HG02938 (cell line): ENCODE results near the gene FBRSL1.

Experiments used
- ATAC-seq: cut with Tn5 transposase; IDR thresholded peaks from one replicate; pipeline ENCODE4 v1.9.1; 2021; ENCODE audit warnings: mild to moderate bottlenecking, moderate library complexity; ENCODE audit not compliant: unreplicated experiment

FBRSL1 gene

GRCh38 chr12:132508860-132509732 lies 19.1 kb downstream of the FBRSL1 start:
- ATAC-seq = no peak

DNA sequence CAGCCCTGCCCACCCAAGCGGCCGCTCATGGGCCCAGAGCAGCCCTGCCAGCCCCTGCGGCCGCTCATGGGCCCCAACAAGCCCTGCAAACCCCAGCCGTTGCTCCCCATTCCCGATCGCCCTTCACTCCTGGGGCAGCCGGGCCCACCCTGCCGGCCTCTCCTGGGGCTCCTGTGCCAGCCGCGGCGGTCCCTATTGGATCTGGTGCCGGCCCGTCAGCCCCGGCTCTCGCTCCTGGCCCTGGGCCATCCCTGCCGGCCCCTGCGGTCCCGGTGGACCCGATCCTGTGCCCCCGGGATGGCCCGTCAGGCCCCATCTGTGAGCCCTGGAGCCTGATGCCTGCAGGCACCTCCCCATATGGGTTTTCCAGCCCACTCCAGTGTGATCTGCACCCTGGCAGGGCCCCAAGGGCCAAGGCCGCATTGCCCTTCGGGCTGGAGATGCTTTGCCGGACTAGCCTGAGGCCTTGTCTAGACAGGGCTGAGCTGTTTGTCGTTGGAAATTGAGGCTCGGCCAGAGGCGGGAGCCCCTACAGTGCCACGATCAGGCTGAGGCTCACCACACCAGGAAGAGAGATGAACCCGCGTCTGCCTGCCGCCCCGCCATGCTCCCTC lies 20.3 kb downstream of the FBRSL1 start:
- no peak for ATAC-seq

DNA sequence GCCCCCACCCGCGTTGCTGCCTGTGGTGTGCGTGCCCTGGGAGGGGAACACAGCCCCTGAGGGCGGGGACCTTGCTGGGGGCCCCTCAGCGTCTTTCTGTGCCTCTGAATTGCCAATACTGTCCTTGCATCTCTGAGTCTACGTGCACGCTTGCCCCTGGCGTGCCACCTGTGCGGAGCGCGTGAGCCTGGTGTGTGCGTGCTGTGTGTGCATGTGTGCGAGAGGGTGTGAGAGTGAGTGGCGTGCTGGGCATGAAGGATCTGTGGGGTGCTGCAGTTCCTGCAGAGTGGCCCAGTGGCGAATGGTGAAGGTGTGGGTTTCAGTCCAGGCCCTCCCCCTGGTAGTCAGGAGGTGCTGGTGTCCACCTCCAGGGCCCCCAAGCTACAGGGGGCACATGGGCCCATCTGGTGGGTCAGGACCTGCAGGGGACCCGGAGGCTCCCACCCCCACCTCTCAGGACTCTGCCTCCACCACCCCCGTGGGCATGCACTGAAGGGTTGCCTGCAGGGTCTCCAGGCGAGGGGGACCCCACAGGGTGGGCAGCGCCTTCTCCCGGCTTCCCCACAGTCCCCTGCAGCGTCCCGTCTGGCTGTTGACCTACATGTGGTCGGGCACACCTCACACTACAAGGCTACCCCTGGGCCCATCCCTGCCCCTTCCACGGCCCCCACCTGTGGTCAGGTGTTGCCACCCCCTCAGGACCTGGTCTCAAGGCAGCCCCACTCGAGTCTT lies 21.0 kb downstream of the FBRSL1 start:
- ATAC-seq = no peak

DNA sequence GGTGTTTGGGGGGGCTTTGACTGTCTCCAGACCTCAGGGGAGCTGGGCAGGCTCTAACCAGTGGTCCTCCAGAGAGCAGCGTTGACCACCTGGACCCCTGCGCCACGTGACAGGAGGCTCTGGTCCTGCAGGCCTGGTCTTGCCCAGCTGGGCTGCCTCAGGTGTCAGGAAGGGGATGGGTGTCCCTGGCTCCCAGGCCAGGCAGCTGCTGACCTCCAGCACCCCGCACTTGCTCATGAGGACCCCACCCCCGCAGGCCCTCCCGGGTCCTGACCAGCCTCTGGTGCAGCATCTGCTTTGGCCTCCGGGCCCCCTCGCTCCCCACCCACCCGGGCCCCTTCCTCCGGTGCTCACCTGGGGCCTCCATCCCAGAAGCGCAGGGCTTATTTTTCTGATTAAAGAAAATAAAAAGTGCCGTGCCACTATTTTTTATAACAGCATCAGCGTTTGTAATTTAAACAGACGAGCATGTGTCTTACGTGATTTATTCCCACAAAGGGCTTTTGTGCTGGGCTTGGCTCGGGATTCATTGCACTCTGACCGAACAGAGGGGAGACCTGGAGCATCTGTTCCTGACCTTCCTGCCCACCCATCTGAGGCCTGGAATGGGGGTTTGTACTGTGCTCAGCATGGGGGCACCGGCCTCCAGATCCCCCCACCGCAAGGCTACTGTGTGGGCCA lies 21.7 kb downstream of the FBRSL1 start:
- no peak for ATAC-seq

- no peak for ATAC-seq
Measured at GRCh38 chr12:132512197-132513069, 22.5 kb downstream of the FBRSL1 start.

DNA sequence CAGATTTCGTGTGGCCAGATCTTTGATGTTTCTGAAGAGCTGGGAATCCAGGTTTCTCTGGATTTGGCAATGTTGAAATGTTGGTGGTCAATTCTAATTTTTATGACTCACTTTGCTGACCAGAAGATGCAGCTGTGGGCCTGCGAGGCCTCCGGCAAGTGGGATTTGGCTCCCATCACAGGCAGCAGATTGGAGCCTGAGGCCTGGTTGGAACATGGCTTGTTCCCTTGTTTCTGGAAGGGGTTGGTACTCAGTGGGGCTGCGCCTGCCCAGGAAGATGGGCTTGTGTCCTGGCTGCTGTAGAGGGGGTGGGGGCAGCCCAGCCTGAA lies 23.1 kb downstream of the FBRSL1 start:
- ATAC-seq = no peak

DNA sequence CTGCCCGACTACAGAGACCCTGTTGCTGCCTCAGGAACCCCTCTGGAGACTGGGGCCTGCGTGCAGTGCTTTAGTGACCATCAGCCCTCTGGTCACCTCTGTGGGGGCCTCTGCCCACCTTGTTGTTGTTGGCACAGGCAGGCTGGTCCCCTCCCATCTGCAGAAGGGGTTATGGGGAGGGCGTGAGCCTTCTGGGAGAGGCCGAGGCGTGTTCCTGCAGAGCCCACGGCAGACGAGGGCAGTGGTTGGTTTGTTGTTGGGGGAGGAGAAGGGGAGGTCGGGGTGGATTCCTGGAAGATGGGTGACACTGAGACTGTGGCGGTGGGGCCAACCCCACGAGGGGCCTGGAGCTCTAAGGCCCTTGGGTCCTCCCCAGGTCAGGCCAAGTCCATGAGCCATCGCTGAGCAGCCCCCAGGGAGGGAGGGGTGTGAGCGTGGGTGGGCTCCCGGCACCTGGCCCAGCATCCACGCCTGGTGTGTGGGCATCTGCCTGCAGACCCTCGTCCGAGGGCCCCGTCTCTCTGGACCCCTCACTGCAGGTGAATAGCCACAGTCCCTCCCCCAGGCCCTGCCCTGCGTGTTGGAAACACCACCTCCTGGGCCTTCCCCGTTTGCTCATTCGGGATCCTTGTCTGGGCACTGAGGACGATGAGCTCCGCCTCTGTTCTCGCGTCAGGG lies 23.6 kb downstream of the FBRSL1 start:
- ATAC-seq = no peak

DNA sequence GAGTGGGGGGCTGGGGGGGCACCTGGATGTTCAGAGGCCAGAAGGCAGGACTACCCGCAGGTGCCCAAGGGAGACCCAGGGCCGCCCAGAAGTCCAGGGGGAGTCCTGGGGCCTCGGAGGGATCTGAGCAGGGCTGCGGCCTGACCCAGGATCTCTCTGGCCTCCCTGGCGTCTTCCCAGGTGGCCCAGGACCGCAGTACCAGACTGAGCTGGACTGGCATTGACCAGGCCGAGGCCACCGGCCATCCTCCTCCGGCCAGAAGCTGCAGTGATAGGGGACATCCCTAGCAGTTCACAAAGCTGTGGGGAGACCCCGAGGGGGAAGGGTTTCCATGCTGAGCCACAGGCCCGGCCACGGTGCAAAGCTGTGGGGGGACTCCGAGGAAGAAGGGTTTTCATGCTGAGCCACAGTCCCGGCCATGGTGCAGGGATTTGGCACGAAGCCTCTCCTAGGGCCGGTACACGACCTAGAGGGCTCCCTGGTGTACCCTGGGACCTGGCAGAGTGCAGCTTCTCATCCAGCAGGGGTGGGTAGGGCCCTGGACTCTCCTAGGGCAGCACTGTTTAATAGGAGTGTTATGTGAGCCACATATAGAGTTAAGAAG lies 24.4 kb downstream of the FBRSL1 start:
- no peak for ATAC-seq

DNA sequence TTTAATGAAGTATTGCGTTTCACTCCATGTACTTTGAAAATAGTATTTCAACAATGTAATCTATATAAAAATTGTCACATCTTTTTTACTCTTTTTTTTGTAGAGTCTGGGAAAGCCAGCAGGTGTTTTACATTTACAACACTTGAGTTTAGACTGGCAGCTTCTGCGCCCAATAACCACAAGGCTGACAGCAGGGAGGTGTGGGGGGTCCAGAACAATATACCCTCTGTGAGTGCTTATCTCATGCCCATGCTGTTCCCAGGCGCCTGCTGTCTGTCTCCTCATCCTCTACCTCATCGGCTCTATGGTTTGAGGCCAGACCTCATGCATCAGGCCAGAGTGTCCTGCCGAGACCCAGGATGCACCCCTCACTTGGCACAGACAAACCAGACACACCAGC lies 24.9 kb downstream of the FBRSL1 start:
- no peak for ATAC-seq

GRCh38 chr12:132516095-132517012 lies 26.4 kb downstream of the FBRSL1 start:
- no peak for ATAC-seq

DNA sequence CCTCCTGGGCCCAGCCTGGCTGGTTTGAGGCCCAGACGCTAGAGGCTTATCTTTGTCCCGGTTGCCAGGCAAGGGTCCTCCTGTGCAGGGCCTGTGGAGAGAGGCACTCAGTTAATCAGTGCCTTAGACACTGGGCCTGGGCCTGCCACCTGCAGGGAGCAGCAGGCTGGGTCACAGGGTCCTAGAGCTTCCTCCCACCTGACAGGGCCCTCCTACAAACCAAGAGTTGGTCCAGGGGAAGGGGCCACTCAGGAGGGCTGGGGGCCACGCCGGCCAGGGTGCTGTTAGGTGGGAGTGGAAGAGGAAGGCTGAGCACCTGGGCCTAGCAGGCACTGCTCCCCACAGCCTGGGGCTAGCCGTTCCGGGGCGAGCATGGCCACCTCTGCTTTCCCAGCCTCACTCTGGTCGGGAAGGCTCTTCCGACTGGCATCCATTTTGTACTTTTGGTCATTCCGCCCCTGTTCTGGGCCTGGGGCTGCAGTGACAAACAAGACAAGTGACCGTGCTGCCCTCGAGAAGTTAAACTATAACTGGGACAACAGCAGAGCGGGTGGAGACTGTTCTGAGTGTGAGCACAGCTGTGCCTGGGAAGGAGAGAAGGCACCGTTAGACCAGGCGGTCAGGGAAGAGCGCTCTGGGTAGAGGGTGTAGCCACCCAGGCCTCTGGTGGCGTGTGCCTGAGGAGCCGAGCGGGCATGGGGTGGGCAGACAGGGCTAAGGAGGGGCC lies 27.2 kb downstream of the FBRSL1 start:
- no peak for ATAC-seq

DNA sequence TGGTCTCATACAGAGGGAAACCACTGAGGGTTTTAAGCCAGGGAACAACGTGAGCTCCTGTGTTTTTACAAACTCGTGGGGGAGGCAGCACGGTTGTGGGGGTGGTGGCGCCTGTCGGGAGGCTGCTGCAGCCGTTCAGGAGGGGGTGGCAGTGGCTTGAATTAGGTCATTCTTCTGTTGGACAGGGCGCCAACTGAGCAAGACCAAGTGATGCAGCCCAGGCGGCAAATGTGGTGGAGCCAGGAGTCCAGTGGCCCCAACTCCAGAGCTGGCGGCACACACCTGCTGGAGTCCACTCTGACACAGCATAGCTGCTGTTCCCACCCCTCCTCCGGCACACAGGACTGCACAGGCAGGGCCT lies 27.8 kb downstream of the FBRSL1 start:
- no peak for ATAC-seq

DNA sequence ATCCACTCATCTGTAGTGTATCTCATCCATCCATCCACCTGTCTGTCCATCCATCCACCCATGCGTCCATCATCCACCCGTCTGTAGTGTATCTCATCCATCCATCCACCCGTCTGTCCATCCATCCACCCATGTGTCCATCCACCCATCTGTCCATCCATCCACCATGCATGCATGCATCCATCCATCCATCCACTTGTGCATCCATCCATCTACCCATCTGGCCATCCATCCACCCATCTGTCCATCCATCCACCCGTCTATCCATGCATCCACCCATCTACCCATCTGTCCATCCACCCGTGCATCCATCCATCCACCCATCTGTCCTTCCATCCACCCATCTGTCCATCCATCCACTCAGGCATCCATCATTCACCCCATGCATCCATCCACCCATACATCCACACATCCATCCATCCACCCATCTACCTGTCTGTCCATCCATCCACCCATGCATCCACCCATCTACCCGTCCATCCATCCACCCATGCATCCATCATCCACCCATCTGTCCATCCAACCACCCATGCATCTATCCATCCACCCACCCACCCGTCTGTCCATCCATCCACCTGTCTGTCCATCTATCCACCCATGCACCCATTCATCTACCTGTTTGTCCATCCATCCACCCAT lies 28.5 kb downstream of the FBRSL1 start:
- ATAC-seq = no peak

DNA sequence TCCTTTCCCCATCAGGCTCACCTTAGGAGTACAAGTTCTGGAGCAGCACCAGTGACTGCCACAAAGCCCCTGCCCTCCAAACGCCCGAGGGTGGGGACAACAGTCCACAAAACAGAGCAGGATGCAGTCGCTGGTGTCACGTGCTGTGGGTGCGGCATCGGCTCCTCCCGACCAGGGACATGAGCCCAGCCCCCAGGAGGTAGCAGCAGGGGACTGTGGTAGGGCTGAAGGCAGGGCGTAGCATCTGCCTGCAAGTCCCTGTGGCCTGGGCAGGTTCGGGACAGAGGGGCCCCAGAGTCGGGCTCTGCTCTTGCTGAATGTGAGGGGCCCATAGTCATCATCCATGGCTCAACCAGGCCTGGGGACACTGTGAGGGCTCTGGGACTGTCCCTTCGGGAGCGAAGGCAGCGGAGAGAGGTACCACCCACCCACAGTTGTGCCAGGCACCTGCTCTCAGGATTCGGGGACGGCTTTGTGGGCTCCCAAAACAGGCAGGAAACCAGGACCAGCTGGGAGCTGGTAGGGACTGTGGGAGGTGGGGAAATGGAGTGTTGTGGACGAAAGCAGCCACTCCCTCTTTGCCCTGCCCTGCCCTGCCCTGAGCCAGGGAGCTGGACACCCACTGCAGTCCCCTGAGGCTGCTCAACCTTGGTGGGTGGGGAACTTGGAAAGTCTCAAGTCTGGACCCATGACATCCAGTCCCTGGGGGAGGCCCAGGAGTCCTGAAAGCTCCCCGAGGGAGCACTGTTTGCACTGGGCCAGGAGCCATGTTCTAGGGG lies 30.7 kb downstream of the FBRSL1 start:
- no peak for ATAC-seq

DNA sequence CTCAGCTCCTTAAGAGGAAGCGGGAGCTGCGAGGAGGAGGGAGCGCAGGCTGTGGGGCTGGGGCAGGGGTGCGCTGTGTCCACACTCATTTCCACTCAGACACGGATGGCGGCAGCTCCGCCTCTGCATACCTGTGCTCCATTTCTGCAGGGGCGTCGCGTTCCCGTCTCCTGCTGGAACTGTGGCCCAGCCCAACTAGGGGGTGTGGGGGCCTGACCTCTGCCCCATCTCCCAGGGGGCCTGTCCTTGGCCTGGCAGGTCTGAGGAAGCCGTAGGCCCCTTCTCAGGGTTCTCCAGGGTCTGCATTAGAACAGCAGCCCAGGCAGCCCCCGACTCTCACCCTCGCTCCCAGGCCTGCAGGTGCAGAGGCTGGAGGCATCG lies 31.2 kb downstream of the FBRSL1 start:
- no peak for ATAC-seq

DNA sequence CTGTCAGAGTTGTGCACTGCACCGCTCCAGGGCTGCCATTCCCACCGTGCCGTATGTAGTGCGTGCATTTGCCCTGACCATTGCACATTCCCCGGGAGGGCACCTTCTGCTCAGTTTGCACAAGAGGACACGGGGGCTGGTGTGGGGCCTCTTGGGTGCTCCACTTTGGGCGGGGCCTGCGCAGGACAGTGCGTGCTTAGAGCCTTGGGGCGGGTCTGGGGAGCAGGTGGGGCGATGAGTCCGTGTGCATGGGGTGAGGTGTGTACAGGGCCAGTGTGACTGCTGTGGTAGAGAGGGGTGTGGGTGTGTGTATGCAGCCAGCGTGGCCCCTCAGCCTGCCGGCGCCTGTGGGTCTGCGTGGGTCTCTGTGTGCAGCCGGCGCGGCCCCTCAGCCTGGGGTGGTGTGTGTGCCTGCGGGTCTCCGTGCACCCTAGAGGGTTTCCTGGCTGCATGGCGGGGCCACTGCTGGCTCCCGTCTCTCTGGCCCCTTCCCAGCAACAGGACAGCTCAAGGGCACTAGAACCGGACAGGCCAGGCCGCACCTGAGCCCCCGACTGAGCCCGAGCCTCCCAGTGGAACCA lies 31.9 kb downstream of the FBRSL1 start:
- ATAC-seq = no peak
